ENCODE measurements around the gene SH2B2.
"Not testable (repeated sequence)": the region's sequence is repeated elsewhere in the genome, so short reads cannot be mapped to it uniquely, and the experiment has no call there.

Gene SH2B2

GRCh38 chr7:102327183-102327582 is 40.5 kb downstream of the SH2B2 start:
- H3K27ac ChIP-seq; DNase-seq (ENCODE audit: low read depth, low spot score): not testable (repeated sequence)

GRCh38 chr7:102328863-102329262 is 42.2 kb downstream of the SH2B2 start:
- DNase-seq (ENCODE audit: low read depth, low spot score); H3K27ac ChIP-seq: not testable (repeated sequence)

GRCh38 chr7:102329366-102329765 is 42.7 kb downstream of the SH2B2 start:
- not testable (repeated sequence) for H3K27ac ChIP-seq; DNase-seq (ENCODE audit: low read depth, low spot score)

- not testable (repeated sequence) for DNase-seq (ENCODE audit: low read depth, low spot score); H3K27ac ChIP-seq
Measured at GRCh38 chr7:102330666-102331460, 44.2 kb downstream of the SH2B2 start.

- not testable (repeated sequence) for H3K27ac ChIP-seq; DNase-seq (ENCODE audit: low read depth, low spot score)
Measured at GRCh38 chr7:102335574-102335973, 48.9 kb downstream of the SH2B2 start.

- not testable (repeated sequence) for H3K27ac ChIP-seq; DNase-seq (ENCODE audit: low read depth, low spot score)
Measured at GRCh38 chr7:102337002-102337401, 50.3 kb downstream of the SH2B2 start.

- not testable (repeated sequence) for DNase-seq (ENCODE audit: low read depth, low spot score); H3K27ac ChIP-seq
Measured at GRCh38 chr7:102337420-102337819, 50.8 kb downstream of the SH2B2 start.

- not testable (repeated sequence) for H3K27ac ChIP-seq; DNase-seq (ENCODE audit: low read depth, low spot score)
Measured at GRCh38 chr7:102340599-102341368, 54.1 kb downstream of the SH2B2 start.

GRCh38 chr7:102346983-102347382 is 60.3 kb downstream of the SH2B2 start:
- not testable (repeated sequence) for DNase-seq (ENCODE audit: low read depth, low spot score)

GRCh38 chr7:102356344-102356743 is 69.7 kb downstream of the SH2B2 start, which contains the start of gene SPDYE6:
TSS of gene SPDYE6 (minus strand) at chr7:102356444. CDS start at chr7:102356023, 421 bp downstream.
- not testable (repeated sequence) for H3K27ac ChIP-seq; DNase-seq (ENCODE audit: low read depth, low spot score)

More at GRCh38 chr7:102346983-102347382, 60.3 kb downstream of the SH2B2 start:
- not testable (repeated sequence) for H3K27ac ChIP-seq

GRCh38 chr7:102363549-102364393 is 77.1 kb downstream of the SH2B2 start:
- H3K27ac ChIP-seq, result peak overlapping the region; percentile 56
- DNase-seq (ENCODE audit: low read depth, low spot score), result peak; percentile 95

GRCh38 chr7:102364394-102364886 is 77.8 kb downstream of the SH2B2 start:
- DNase-seq (ENCODE audit: low read depth, low spot score), result not testable (repeated sequence)

GRCh38 chr7:102365390-102365789 is 78.7 kb downstream of the SH2B2 start:
- not testable (repeated sequence) for DNase-seq (ENCODE audit: low read depth, low spot score); H3K27ac ChIP-seq

More at GRCh38 chr7:102364394-102364886, 77.8 kb downstream of the SH2B2 start:
- peak overlapping the region; percentile 56 for H3K27ac ChIP-seq

- H3K27ac ChIP-seq; DNase-seq (ENCODE audit: low read depth, low spot score): not testable (repeated sequence)
Measured at GRCh38 chr7:102370038-102370437, 83.4 kb downstream of the SH2B2 start.
